Measurements from ENCODE around the gene RETREG1.

RETREG1 gene

GRCh38 chr5:16616536-16617273 lies at the start of gene RETREG1:
Gene RETREG1 (minus strand): TSS chr5:16616997. CDS start chr5:16616971, 26 bp downstream.
- peak within 1 kb of the TSS; percentile 26 for H3K4me3 ChIP-seq (ENCODE audit: low read depth, low read length)

DNA sequence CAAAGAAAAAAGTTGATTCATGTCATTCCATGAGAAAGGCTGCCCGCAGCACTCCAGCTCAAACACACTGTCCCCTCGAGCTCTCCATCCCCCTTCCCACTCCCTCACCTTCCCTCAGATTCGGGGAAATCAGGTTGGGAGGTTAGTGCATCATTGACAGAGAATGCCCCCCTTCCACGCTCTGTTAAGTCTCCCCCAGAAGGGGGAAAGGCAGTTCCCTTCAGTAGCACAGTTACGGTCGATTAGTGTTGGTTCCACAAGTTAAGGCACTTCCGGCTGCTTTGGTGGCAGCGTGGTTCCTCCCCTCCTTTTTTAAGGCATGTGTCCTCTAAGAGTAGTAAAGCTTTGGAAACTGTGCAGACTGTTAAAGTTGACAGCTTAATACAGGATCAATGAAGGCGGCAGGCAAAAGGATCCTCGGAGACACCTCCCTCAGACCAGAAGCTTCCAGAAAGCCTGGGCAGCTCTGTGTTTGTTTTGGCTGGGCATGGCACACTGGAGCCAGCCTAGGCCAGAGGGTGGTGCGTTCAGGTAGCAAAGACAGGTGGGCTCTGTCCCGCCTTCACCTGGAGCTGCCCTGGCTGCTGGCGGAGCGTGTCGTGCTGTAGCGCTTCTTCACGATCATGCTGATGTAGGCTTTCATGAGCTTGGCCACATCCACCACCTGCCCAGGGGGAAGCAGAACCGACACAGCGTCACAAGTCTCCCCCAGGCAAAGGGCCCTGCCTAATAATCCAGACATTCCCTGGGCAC lies 49.5 kb upstream of the RETREG1 start:
- TF ChIP-seq, protein P1, sequence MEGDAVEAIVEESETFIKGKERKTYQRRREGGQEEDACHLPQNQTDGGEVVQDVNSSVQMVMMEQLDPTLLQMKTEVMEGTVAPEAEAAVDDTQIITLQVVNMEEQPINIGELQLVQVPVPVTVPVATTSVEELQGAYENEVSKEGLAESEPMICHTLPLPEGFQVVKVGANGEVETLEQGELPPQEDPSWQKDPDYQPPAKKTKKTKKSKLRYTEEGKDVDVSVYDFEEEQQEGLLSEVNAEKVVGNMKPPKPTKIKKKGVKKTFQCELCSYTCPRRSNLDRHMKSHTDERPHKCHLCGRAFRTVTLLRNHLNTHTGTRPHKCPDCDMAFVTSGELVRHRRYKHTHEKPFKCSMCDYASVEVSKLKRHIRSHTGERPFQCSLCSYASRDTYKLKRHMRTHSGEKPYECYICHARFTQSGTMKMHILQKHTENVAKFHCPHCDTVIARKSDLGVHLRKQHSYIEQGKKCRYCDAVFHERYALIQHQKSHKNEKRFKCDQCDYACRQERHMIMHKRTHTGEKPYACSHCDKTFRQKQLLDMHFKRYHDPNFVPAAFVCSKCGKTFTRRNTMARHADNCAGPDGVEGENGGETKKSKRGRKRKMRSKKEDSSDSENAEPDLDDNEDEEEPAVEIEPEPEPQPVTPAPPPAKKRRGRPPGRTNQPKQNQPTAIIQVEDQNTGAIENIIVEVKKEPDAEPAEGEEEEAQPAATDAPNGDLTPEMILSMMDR (IDR thresholded peaks at IDR 0.05; ENCODE audit: borderline replicate concordance, insufficient read depth, low read depth, low read length) = no peak
- no peak overlapping the region for H3K4me3 ChIP-seq (ENCODE audit: low read depth, low read length)

More at GRCh38 chr5:16616536-16617273, at the start of gene RETREG1:
- TF ChIP-seq, protein P1 (IDR thresholded peaks at IDR 0.05; ENCODE audit: borderline replicate concordance, insufficient read depth, low read depth, low read length) = no peak

- H3K4me3 ChIP-seq (ENCODE audit: low read depth, low read length) = no peak overlapping the region
- TF ChIP-seq, protein P1 (IDR thresholded peaks at IDR 0.05; ENCODE audit: borderline replicate concordance, insufficient read depth, low read depth, low read length) = no peak
Observed at GRCh38 chr5:16665601-16666000, 48.8 kb upstream of the RETREG1 start.

GRCh38 chr5:16664368-16664767 lies 47.6 kb upstream of the RETREG1 start:
- TF ChIP-seq, protein P1 (IDR thresholded peaks at IDR 0.05; ENCODE audit: borderline replicate concordance, insufficient read depth, low read depth, low read length) = no peak

GRCh38 chr5:16663840-16664239 lies 47.0 kb upstream of the RETREG1 start:
- no peak overlapping the region for H3K4me3 ChIP-seq (ENCODE audit: low read depth, low read length)
- TF ChIP-seq, protein P1 (IDR thresholded peaks at IDR 0.05; ENCODE audit: borderline replicate concordance, insufficient read depth, low read depth, low read length) = no peak

More at GRCh38 chr5:16664368-16664767, 47.6 kb upstream of the RETREG1 start:
- no peak overlapping the region for H3K4me3 ChIP-seq (ENCODE audit: low read depth, low read length)

- TF ChIP-seq, protein P1 (IDR thresholded peaks at IDR 0.05; ENCODE audit: borderline replicate concordance, insufficient read depth, low read depth, low read length) = no peak
- no peak overlapping the region for H3K4me3 ChIP-seq (ENCODE audit: low read depth, low read length)
Observed at GRCh38 chr5:16661713-16662112, 44.9 kb upstream of the RETREG1 start.
